ENCODE data around the gene AAR2.
A peak's percentile ranks its signal among the peaks of the same experiment; 100 is the strongest.

AAR2 gene

GRCh38 chr20:36225666-36226065 is 10.6 kb upstream of the AAR2 start:
- H3K4me3 ChIP-seq (ENCODE audit: low read depth, low read length) = no peak overlapping the region
- no peak overlapping the region for H3K27ac ChIP-seq
- no peak for TF ChIP-seq CTCF (IDR thresholded peaks at IDR 0.05; ENCODE audit: low read depth, low read length, missing control alignments)
- in situ Hi-C loops (cut with HindIII; ENCODE audit: low pct_ligation_motif_present, low sequenced_read_pairs) = no loop called here
- H3K27me3 ChIP-seq (replicated peaks) = no peaks in the 10 kb centered on the region
- no peak for DNase-seq
- no peaks in the 10 kb centered on the region for H3K36me3 ChIP-seq (replicated peaks)

- no peak overlapping the region for H3K27ac ChIP-seq
- no peak overlapping the region for H3K4me3 ChIP-seq (ENCODE audit: low read depth, low read length)
- in situ Hi-C loops (cut with HindIII; ENCODE audit: low pct_ligation_motif_present, low sequenced_read_pairs) = no loop called here
- no peaks in the 10 kb centered on the region for H3K36me3 ChIP-seq (replicated peaks)
- no peak for TF ChIP-seq CTCF (IDR thresholded peaks at IDR 0.05; ENCODE audit: low read depth, low read length, missing control alignments)
- no peaks in the 10 kb centered on the region for H3K27me3 ChIP-seq (replicated peaks)
- DNase-seq = no peak
Observed at GRCh38 chr20:36228770-36229169, 7.5 kb upstream of the AAR2 start.

- no peak for DNase-seq
- no peak for TF ChIP-seq CTCF (IDR thresholded peaks at IDR 0.05; ENCODE audit: low read depth, low read length, missing control alignments)
- Histone ChIP-seq H3K4me3 (ENCODE audit: low read depth, low read length) (no peak overlapping the region), H3K27me3 (replicated peaks) (no peaks in the 10 kb centered on the region), H3K36me3 (replicated peaks) (no peaks in the 10 kb centered on the region), H3K27ac (no peak overlapping the region)
- in situ Hi-C loops (cut with HindIII; ENCODE audit: low pct_ligation_motif_present, low sequenced_read_pairs) = no loop called here
Observed at GRCh38 chr20:36230019-36230418, 6.3 kb upstream of the AAR2 start.

- no peak overlapping the region for H3K4me3 ChIP-seq (ENCODE audit: low read depth, low read length)
- H3K36me3 ChIP-seq (replicated peaks) = no peaks in the 10 kb centered on the region
- DNase-seq = no peak
- no peak for TF ChIP-seq CTCF (IDR thresholded peaks at IDR 0.05; ENCODE audit: low read depth, low read length, missing control alignments)
- no peaks in the 10 kb centered on the region for H3K27me3 ChIP-seq (replicated peaks)
- H3K27ac ChIP-seq = no peak overlapping the region
- in situ Hi-C loops (cut with HindIII; ENCODE audit: low pct_ligation_motif_present, low sequenced_read_pairs) = no loop called here
Observed at GRCh38 chr20:36231331-36231730, 4.9 kb upstream of the AAR2 start.

- Histone ChIP-seq H3K36me3 (replicated peaks) (peaks cover 2% of the 10 kb centered on the region), H3K27me3 (replicated peaks) (no peaks in the 10 kb centered on the region), H3K4me3 (ENCODE audit: low read depth, low read length) (no peak overlapping the region), H3K27ac (no peak overlapping the region)
- no peak for TF ChIP-seq CTCF (IDR thresholded peaks at IDR 0.05; ENCODE audit: low read depth, low read length, missing control alignments)
- in situ Hi-C loops (cut with HindIII; ENCODE audit: low pct_ligation_motif_present, low sequenced_read_pairs) = no loop called here
- no peak for DNase-seq
Observed at GRCh38 chr20:36234771-36235320, 1.4 kb upstream of the AAR2 start.

- in situ Hi-C loops (cut with HindIII; ENCODE audit: low pct_ligation_motif_present, low sequenced_read_pairs) = no loop called here
Observed at GRCh38 chr20:36236786-36237121, 476 bp downstream of the AAR2 start.

More at GRCh38 chr20:36236786-36237121, 476 bp downstream of the AAR2 start:
- H3K4me3 ChIP-seq (ENCODE audit: low read depth, low read length) = peak overlapping the region; percentile 91
- peak overlapping the region; percentile 58 for H3K27ac ChIP-seq
- no peak for DNase-seq
- no peak for TF ChIP-seq CTCF (IDR thresholded peaks at IDR 0.05; ENCODE audit: low read depth, low read length, missing control alignments)
- H3K36me3 ChIP-seq (replicated peaks) = peaks cover 15% of the 10 kb centered on the region
- H3K27me3 ChIP-seq (replicated peaks) = no peaks in the 10 kb centered on the region
